ENCODE data around the gene NCOR1. TPM values are rescaled to one million over a fixed set of nuclear protein-coding genes. Genes with fewer than 3 reads are reported as not detected.

The NCOR1 gene
- total RNA-seq, 1 experiment from 2014 or later: 127 TPM

DNA sequence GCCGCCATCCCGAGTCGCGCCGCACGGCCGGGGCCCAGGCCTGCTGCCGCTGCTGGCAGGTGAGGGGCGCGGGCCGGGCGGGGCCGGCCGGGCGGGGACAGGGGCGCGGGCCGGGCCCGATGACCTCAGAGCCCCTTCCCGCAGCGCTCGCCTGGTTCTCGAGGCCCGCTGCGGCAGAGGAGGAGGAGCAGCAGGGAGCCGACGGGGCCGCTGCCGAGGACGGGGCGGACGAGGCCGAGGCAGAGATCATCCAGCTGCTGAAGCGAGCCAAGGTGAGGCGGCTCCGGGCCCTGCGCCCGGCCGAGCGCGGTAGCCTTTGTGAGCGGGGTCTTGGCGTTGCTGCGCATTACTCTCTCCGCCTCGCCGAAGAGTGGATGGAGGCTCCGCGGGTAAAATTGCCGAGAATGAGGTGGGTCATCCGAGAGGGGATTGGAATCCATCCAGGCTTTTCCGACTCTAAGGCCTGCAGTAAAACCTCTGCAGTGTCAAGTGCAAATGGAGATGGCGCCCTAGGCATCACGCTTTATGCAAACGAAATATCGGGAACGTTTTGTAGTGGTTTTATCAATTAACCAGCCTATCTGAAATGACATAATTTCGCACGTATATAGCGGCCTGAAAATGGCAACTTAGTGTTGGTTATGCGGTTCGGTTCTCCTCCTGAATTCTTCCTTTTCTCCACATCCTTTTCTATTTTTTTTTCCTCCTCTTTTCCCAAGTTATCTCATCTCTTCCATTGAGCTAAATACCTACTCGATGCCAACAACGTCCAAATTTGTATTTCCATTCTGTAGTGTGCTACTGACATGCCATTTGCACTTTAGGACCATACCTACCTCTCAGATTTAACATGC lies 215.1 kb downstream of the NCOR1 start:
- ATAC-seq (peak; percentile 36), DNase-seq (peak; percentile 38)
- Histone ChIP-seq H3K4me2 (ENCODE audit: low read length) (peak overlapping the region; percentile 89), H3K9ac (ENCODE audit: low read length) (peak overlapping the region; percentile 92), H3K9me2 (replicated peaks; ENCODE audit: low read length) (no peaks in the 10 kb centered on the region), H3K36me3 (ENCODE audit: low read depth, low read length) (peaks cover 44% of the 10 kb centered on the region), H3K4me3 (ENCODE audit: low read length) (peak overlapping the region; percentile 94), H3K27me3 (ENCODE audit: low read length) (no peaks in the 10 kb centered on the region), H3F3A (ENCODE audit: low read length, unreplicated experiment) (no peaks in the 10 kb centered on the region), H2AFZ (ENCODE audit: low read length) (no peak overlapping the region), H4K20me1 (ENCODE audit: low read length) (peaks cover 50% of the 10 kb centered on the region), H3K4me1 (ENCODE audit: insufficient read depth, low read length) (peaks cover 38% of the 10 kb centered on the region), H3K9me3 (ENCODE audit: low read length) (no peaks in the 10 kb centered on the region), H3K79me2 (ENCODE audit: low read length) (peaks cover 88% of the 10 kb centered on the region), H3K27ac (ENCODE audit: low read length) (peak overlapping the region; percentile 88)
- ChIA-PET POLR2A (ENCODE audit: unreplicated experiment) (interaction anchor here (0.6 kb wide), 3 partner anchors 53 to 350 kb away, joined by 4 to 10 read pairs (median 6); no protein-coding TSS in a partner anchor), CTCF (no interaction called here)
- TF ChIP-seq EZH2 (IDR thresholded peaks at IDR 0.05; ENCODE audit: low read length, unreplicated experiment): no peak
- TF ChIP-seq, protein P1, sequence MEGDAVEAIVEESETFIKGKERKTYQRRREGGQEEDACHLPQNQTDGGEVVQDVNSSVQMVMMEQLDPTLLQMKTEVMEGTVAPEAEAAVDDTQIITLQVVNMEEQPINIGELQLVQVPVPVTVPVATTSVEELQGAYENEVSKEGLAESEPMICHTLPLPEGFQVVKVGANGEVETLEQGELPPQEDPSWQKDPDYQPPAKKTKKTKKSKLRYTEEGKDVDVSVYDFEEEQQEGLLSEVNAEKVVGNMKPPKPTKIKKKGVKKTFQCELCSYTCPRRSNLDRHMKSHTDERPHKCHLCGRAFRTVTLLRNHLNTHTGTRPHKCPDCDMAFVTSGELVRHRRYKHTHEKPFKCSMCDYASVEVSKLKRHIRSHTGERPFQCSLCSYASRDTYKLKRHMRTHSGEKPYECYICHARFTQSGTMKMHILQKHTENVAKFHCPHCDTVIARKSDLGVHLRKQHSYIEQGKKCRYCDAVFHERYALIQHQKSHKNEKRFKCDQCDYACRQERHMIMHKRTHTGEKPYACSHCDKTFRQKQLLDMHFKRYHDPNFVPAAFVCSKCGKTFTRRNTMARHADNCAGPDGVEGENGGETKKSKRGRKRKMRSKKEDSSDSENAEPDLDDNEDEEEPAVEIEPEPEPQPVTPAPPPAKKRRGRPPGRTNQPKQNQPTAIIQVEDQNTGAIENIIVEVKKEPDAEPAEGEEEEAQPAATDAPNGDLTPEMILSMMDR (conservative IDR thresholded peaks at IDR 0.05; ENCODE audit: low read depth, low read length): no peak
- no peak for TF ChIP-seq EZH2phosphoT487 (IDR thresholded peaks at IDR 0.05; ENCODE audit: borderline replicate concordance, low read length)
- intact Hi-C loops (cut with micrococcal nuclease): loop anchor here (2.0 kb wide), 1 partner anchor 41 kb away; no protein-coding TSS in a partner anchor
- BruUV-seq (replicated peaks): TSS peak; percentile 36

DNA sequence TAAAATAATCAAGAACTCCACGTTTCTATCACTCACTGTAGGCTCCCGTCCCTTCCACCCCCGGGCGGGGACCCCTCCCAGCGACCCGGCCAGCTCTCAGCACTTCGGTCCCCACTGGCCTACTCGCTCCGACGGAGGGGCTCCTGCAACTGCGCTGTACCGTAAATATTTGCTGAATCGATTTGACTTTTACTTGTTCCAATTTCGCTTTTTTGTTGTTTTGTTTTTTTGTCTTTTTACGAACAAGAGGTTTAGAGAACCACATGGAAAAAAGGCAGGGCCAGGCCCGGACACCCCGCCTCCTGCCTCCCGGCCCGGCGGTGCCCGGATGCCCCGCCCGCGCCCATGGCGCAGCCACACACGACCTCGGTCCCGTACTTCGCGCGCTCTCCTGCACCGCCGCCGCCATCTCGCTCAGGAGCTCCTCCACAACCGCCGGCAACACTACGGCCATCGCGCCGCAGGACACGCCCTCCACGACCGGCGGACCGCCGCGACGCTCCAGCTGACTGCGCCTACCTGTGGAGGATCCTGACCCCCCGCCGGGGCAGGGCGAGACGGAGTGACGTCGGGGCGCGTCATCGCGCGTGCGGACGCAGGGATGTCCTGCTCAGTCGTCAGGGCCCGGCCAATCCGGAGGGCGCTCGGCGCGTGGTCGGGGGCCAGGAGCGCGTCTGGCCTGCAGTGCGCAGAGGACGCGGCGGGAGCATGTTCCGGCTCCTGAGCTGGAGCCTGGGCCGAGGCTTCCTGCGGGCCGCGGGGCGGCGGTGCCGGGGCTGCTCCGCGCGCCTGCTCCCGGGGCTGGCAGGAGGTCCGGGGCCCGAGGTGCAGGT lies 216.0 kb downstream of the NCOR1 start, which contains the start of the genes TTC19 and ZSWIM7:
TSS of gene TTC19 (plus strand) at position 684 of the 833 bp plus-strand sequence. CDS start at position 709, 25 bp downstream.
TSS of gene ZSWIM7 (minus strand) at position 564 of the 833 bp plus-strand sequence. CDS start at position 454, 110 bp downstream.
- Histone ChIP-seq H2AFZ (ENCODE audit: low read length) (peak within 1 kb of the TSS; percentile 83), H3K4me3 (ENCODE audit: low read length) (peak within 1 kb of the TSS; percentile 94), H3K36me3 (ENCODE audit: low read depth, low read length) (peaks cover 36% of the 10 kb centered on the region), H3K27me3 (ENCODE audit: low read length) (no peaks in the 10 kb centered on the region), H3K4me1 (ENCODE audit: insufficient read depth, low read length) (peaks cover 38% of the 10 kb centered on the region), H3F3A (ENCODE audit: low read length, unreplicated experiment) (no peaks in the 10 kb centered on the region), H4K20me1 (ENCODE audit: low read length) (peaks cover 42% of the 10 kb centered on the region), H3K79me2 (ENCODE audit: low read length) (peaks cover 85% of the 10 kb centered on the region), H3K27ac (ENCODE audit: low read length) (peak within 1 kb of the TSS; percentile 88), H3K9me2 (replicated peaks; ENCODE audit: low read length) (no peaks in the 10 kb centered on the region), H3K9ac (ENCODE audit: low read length) (peak within 1 kb of the TSS; percentile 92), H3K9me3 (ENCODE audit: low read length) (no peaks in the 10 kb centered on the region), H3K4me2 (ENCODE audit: low read length) (peak within 1 kb of the TSS; percentile 89)
- DNase-seq (peak; percentile 99), ATAC-seq (peak; percentile 93)
- TF ChIP-seq EZH2phosphoT487 (IDR thresholded peaks at IDR 0.05; ENCODE audit: borderline replicate concordance, low read length) (peak; percentile 99), EZH2 (IDR thresholded peaks at IDR 0.05; ENCODE audit: low read length, unreplicated experiment) (no peak)
- TF ChIP-seq, protein P1 (conservative IDR thresholded peaks at IDR 0.05; ENCODE audit: low read depth, low read length): no peak
- intact Hi-C loops (cut with micrococcal nuclease): loop anchor here (2.0 kb wide), 1 partner anchor 41 kb away; no protein-coding TSS in a partner anchor
- BruUV-seq (replicated peaks): TSS peak; percentile 59
- CTCF ChIA-PET: interaction anchor here (0.7 kb wide), 1 partner anchor 45 kb away, joined by 3 read pairs; no protein-coding TSS in a partner anchor
- POLR2A ChIA-PET (ENCODE audit: unreplicated experiment): interaction anchor here (0.6 kb wide), 4 partner anchors 12 to 349 kb away, joined by 3 to 10 read pairs (median 5); no protein-coding TSS in a partner anchor

Measured in PC-3 (cell line).